GM23338 (cell line): ENCODE results near the gene C6orf15. TPM values are rescaled to one million over a fixed set of nuclear protein-coding genes. Genes with fewer than 3 reads are reported as not detected.
A peak's percentile ranks its signal among the peaks of the same experiment; 100 is the strongest.

ENCODE experiments used
- ATAC-seq: fragments of 200-7000 bp; cut with Tn5 transposase; 3 replicates; pipeline ENCODE4 v1.9.1; 2020
- DNase-seq: peaks from one replicate; pipeline ENCODE4 v3.0.0-alpha.2; 2015; ENCODE audit warnings: low spot score
- H2AFZ ChIP-seq: fragments of 200-600 bp; sonication (generic); 2 replicates; pipeline ENCODE4 v1.8.0; 2016; ENCODE audit warnings: antibody characterized with exemption, mild to moderate bottlenecking, moderate library complexity
- H3F3A ChIP-seq: fragments of 200-600 bp; sonication (generic); replicated peaks from 2 replicates; pipeline ENCODE4 v1.8.0; 2017; ENCODE audit warnings: antibody characterized with exemption, mixed run types, low read depth
- H3K27ac ChIP-seq: fragments of 200-600 bp; sonication (generic); 2 replicates; pipeline ENCODE4 v1.6.1; 2016; ENCODE audit warnings: low read depth
- H3K27me3 ChIP-seq: fragments of 200-600 bp; sonication (generic); 2 replicates; pipeline ENCODE4 v1.8.0; 2016; ENCODE audit warnings: mild to moderate bottlenecking, mixed run types, moderate library complexity; ENCODE audit not compliant: insufficient read depth
- H3K36me3 ChIP-seq: fragments of 200-600 bp; sonication (generic); 2 replicates; pipeline ENCODE4 v1.8.0; 2016; ENCODE audit warnings: mild to moderate bottlenecking; ENCODE audit not compliant: insufficient read depth
- H3K4me1 ChIP-seq: fragments of 200-600 bp; sonication (generic); 2 replicates; pipeline ENCODE4 v1.8.0; 2016; ENCODE audit warnings: mild to moderate bottlenecking, moderate library complexity; ENCODE audit not compliant: insufficient read depth
- H3K4me2 ChIP-seq: fragments of 200-600 bp; sonication (generic); 2 replicates; pipeline ENCODE4 v1.7.1; 2017; ENCODE audit warnings: mixed run types
- H3K4me3 ChIP-seq: fragments of 200-600 bp; sonication (generic); 2 replicates; pipeline ENCODE4 v1.6.1; 2016; ENCODE audit warnings: mixed run types
- H3K79me2 ChIP-seq: fragments of 200-600 bp; sonication (generic); replicated peaks from 2 replicates; pipeline ENCODE4 v1.8.0; 2017; ENCODE audit warnings: mild to moderate bottlenecking; ENCODE audit not compliant: insufficient read depth
- H3K9me2 ChIP-seq: fragments of 200-600 bp; sonication (generic); 2 replicates; pipeline ENCODE4 v1.8.0; 2017; ENCODE audit not compliant: insufficient read depth
- H4K20me1 ChIP-seq: fragments of 200-600 bp; sonication (generic); replicated peaks from 2 replicates; pipeline ENCODE4 v1.8.0; 2017; ENCODE audit warnings: mild to moderate bottlenecking; ENCODE audit not compliant: insufficient read depth
- H3K27ac Mint-ChIP-seq: 2 replicates; pipeline ENCODE4 v1.8.0; 2020; ENCODE audit warnings: inconsistent platforms, mild to moderate bottlenecking, moderate library complexity, mixed read lengths
- H3K27me3 Mint-ChIP-seq: 3 replicates; pipeline ENCODE4 v1.8.0; 2022; ENCODE audit warnings: low read depth, mild to moderate bottlenecking, moderate library complexity, mixed read lengths, inconsistent platforms; ENCODE audit not compliant: insufficient read depth, poor library complexity
- H3K36me3 Mint-ChIP-seq: 3 replicates; pipeline ENCODE4 v1.8.0; 2021; ENCODE audit warnings: low read depth, mild to moderate bottlenecking, inconsistent platforms, moderate library complexity, mixed read lengths
- H3K4me1 Mint-ChIP-seq: 3 replicates; pipeline ENCODE4 v1.8.0; 2020; ENCODE audit warnings: mild to moderate bottlenecking, inconsistent platforms, mixed read lengths
- H3K4me3 Mint-ChIP-seq: 3 replicates; pipeline ENCODE4 v1.8.0; 2021; ENCODE audit warnings: moderate library complexity, mild to moderate bottlenecking, inconsistent platforms, mixed read lengths
- H3K9me3 Mint-ChIP-seq: 3 replicates; pipeline ENCODE4 v1.8.0; 2020; ENCODE audit warnings: moderate library complexity, mild to moderate bottlenecking, inconsistent platforms, mixed read lengths
- CTCF ChIP-seq, 2 experiments: fragments of 200-600 bp in 1 of 2; sonication (generic) in 1 of 2; conservative IDR thresholded peaks; 2 replicates each; pipeline versions ENCODE4 v1.5.1 to v1.6.1; 2016 to 2017; ENCODE audit warnings: antibody characterized with exemption in 2 of 2, low read depth in 2 of 2, mild to moderate bottlenecking in 2 of 2, moderate library complexity in 1 of 2
- ETS1 ChIP-seq: IDR thresholded peaks from 2 replicates; pipeline ENCODE4 v1.6.1; 2016; ENCODE audit warnings: antibody characterized with exemption
- EZH2 ChIP-seq: fragments of 200-600 bp; sonication (generic); IDR thresholded peaks from one replicate; pipeline ENCODE4 v1.8.0; 2017; ENCODE audit warnings: antibody characterized with exemption, mild to moderate bottlenecking, low read depth; ENCODE audit not compliant: unreplicated experiment
- JUNB ChIP-seq: IDR thresholded peaks from one replicate; pipeline ENCODE4 v1.6.1; 2016; ENCODE audit warnings: antibody characterized with exemption; ENCODE audit not compliant: unreplicated experiment
- NANOG ChIP-seq: IDR thresholded peaks from 2 replicates; pipeline ENCODE4 v1.6.1; 2016; ENCODE audit warnings: antibody characterized with exemption, borderline replicate concordance
- POLR2AphosphoS5 ChIP-seq: IDR thresholded peaks from 2 replicates; pipeline ENCODE4 v1.6.1; 2016; ENCODE audit warnings: antibody characterized with exemption, low read depth
- STAT1 ChIP-seq: IDR thresholded peaks from one replicate; pipeline ENCODE4 v1.6.1; 2016; ENCODE audit warnings: antibody characterized with exemption; ENCODE audit not compliant: unreplicated experiment
- ZNF114 ChIP-seq: fragments of 250-450 bp; sonication (Bioruptor Pico); IDR thresholded peaks from 2 replicates; pipeline ENCODE4 v1.5.0; 2020; ENCODE audit warnings: mild to moderate bottlenecking, moderate library complexity
- ZNF331 ChIP-seq: fragments of 250-450 bp; sonication (Bioruptor Pico); IDR thresholded peaks from 2 replicates; pipeline ENCODE4 v1.5.0; 2020; ENCODE audit warnings: low read depth, mild to moderate bottlenecking, moderate library complexity
- polyA plus RNA-seq: library from polyadenylated mRNA; unstranded; fragments of >200 nt; fragmentation: Nextera tagmentation; extraction: Ambion mirVana; gene quantifications from 2 replicates; pipeline ENCODE4 v1.2.1, GENCODE V29; 2016
- total RNA-seq: library from RNA; depleted of rRNA; stranded (reverse); fragments of >200 nt; shearing (Covaris generic); gene quantifications from 2 replicates; pipeline ENCODE4 v1.2.3, GENCODE V29; 2014
- TF ChIP-seq, protein P1 (sequence below): IDR thresholded peaks from one replicate; pipeline ENCODE4 v1.6.1; 2018; ENCODE audit warnings: antibody characterized with exemption; ENCODE audit not compliant: unreplicated experiment

The C6orf15 gene
- total and polyA plus RNA-seq, 2 experiments from 2014 or later: not detected

DNA sequence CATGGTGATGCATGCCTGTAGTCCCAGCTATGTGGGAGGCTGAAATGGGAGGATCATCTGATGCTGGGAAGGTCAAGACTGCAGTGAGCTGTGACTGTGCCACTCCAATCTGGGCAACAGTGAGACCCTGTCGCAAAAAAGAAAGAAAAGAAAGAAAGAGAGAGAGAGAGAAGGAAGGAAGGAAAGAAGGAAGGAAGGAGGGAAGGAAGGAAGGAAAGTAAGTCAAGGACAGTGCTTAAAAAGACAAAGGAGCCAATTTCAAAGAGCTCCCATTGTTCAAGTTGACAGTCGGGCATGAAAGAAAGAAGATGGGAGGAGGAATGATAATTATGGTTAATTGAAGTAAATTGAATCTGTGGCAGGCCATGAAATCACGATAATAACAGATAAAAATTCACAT lies 16.2 kb downstream of the C6orf15 start:
- Histone ChIP-seq H3F3A (no peaks in the 10 kb centered on the region), H3K9me2 (0 out of 2 replicates have a peak, but pooled peaks cover 3% of the 10 kb centered on the region), H3K4me3 (no peak overlapping the region), H3K27me3 (no peaks in the 10 kb centered on the region), H3K4me1 (peaks cover 20% of the 10 kb centered on the region), H3K27ac (no peak overlapping the region), H2AFZ (no peak overlapping the region), H3K36me3 (no peaks in the 10 kb centered on the region), H3K4me2 (no peak overlapping the region), H3K79me2 (no peaks in the 10 kb centered on the region), H4K20me1 (no peaks in the 10 kb centered on the region)
- Mint-ChIP-seq H3K9me3 (no peaks in the 10 kb centered on the region), H3K36me3 (no peaks in the 10 kb centered on the region), H3K4me1 (peaks cover 19% of the 10 kb centered on the region), H3K27me3 (no peaks in the 10 kb centered on the region), H3K4me3 (no peak overlapping the region), H3K27ac (no peak overlapping the region)
- ATAC-seq (no peak), DNase-seq (no peak)
- TF ChIP-seq JUNB (no peak), EZH2 (no peak), ZNF331 (no peak), POLR2AphosphoS5 (no peak)

DNA sequence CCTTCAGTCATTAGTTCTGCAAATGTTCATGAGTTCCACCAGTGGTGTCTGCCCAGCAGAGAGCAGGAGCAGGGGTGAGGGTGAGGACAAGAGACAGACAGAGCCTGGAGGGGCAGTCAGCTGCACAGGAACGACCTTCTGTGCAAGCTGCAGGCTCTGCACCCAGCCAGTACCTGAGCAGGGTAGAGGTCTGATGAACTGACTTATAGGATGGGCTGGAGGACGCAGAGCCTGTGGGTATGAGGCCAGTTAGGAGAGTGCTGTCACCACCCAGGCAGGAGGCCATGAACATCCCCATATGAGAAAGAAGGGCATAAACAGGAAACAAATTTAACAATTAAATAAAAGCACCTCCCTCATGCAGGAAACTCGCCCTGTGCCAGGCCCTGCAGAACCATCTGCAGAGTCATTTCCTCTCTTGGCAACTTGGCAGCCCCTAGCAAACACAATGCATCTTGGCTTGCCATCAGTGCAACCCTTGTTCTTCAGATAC lies 17.9 kb downstream of the C6orf15 start:
- H3K4me1 ChIP-seq: peaks cover 16% of the 10 kb centered on the region
- peak overlapping the region; percentile 83 for H2AFZ ChIP-seq
- Mint-ChIP-seq H3K4me3 (no peak overlapping the region), H3K9me3 (no peaks in the 10 kb centered on the region), H3K4me1 (peaks cover 16% of the 10 kb centered on the region), H3K36me3 (no peaks in the 10 kb centered on the region), H3K27me3 (no peaks in the 10 kb centered on the region), H3K27ac (no peak overlapping the region)
- DNase-seq: no peak
- 0 out of 2 replicates have a peak, but pooled peaks cover 3% of the 10 kb centered on the region for H3K9me2 ChIP-seq
- no peaks in the 10 kb centered on the region for H4K20me1 ChIP-seq
- H3K27me3 ChIP-seq: no peaks in the 10 kb centered on the region
- no peak overlapping the region for H3K4me3 ChIP-seq
- H3K36me3 ChIP-seq: no peaks in the 10 kb centered on the region
- no peak overlapping the region for H3K4me2 ChIP-seq
- no peaks in the 10 kb centered on the region for H3F3A ChIP-seq
- no peaks in the 10 kb centered on the region for H3K79me2 ChIP-seq
- ATAC-seq: peak; percentile 41; the same call in 2 of the 3 replicates
- H3K27ac ChIP-seq: no peak overlapping the region
- TF ChIP-seq JUNB (no peak), STAT1 (no peak), EZH2 (no peak), ZNF331 (no peak), ZNF114 (CRISPR knock-in tag) (no peak), ETS1 (no peak), NANOG (no peak), POLR2AphosphoS5 (no peak), CTCF (conservative IDR thresholded peaks at IDR 0.05; ENCODE audit: low read depth in 2 of 2) (no peak)
- TF ChIP-seq, protein P1, sequence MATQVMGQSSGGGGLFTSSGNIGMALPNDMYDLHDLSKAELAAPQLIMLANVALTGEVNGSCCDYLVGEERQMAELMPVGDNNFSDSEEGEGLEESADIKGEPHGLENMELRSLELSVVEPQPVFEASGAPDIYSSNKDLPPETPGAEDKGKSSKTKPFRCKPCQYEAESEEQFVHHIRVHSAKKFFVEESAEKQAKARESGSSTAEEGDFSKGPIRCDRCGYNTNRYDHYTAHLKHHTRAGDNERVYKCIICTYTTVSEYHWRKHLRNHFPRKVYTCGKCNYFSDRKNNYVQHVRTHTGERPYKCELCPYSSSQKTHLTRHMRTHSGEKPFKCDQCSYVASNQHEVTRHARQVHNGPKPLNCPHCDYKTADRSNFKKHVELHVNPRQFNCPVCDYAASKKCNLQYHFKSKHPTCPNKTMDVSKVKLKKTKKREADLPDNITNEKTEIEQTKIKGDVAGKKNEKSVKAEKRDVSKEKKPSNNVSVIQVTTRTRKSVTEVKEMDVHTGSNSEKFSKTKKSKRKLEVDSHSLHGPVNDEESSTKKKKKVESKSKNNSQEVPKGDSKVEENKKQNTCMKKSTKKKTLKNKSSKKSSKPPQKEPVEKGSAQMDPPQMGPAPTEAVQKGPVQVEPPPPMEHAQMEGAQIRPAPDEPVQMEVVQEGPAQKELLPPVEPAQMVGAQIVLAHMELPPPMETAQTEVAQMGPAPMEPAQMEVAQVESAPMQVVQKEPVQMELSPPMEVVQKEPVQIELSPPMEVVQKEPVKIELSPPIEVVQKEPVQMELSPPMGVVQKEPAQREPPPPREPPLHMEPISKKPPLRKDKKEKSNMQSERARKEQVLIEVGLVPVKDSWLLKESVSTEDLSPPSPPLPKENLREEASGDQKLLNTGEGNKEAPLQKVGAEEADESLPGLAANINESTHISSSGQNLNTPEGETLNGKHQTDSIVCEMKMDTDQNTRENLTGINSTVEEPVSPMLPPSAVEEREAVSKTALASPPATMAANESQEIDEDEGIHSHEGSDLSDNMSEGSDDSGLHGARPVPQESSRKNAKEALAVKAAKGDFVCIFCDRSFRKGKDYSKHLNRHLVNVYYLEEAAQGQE: no peak
